Endodermal cell (in vitro differentiated cells): Measurements from ENCODE around the gene TRERF1. TPM values are rescaled to one million over a fixed set of nuclear protein-coding genes. Genes with fewer than 3 reads are reported as not detected.

ENCODE experiments used
- DNase-seq: peaks from one replicate; pipeline ENCODE4 v3.0.0-alpha.2; 2017
- H3K27ac ChIP-seq: 2 replicates; pipeline ENCODE4 v1.5.1; 2013; ENCODE audit warnings: mild to moderate bottlenecking, low read depth, low read length, moderate library complexity
- H3K27me3 ChIP-seq: 2 replicates; pipeline ENCODE4 v1.6.1; 2013; ENCODE audit warnings: mild to moderate bottlenecking, low read length, moderate library complexity; ENCODE audit not compliant: insufficient read depth, control insufficient read depth, poor library complexity, severe bottlenecking
- H3K36me3 ChIP-seq: 2 replicates; pipeline ENCODE4 v1.7.0; 2013; ENCODE audit warnings: mild to moderate bottlenecking, low read length, moderate library complexity; ENCODE audit not compliant: control insufficient read depth, insufficient read depth
- H3K4me1 ChIP-seq: one replicate; pipeline ENCODE4 v1.7.0; 2013; ENCODE audit warnings: low read length; ENCODE audit not compliant: control insufficient read depth, insufficient read depth
- H3K4me3 ChIP-seq: 2 replicates; pipeline ENCODE4 v1.5.1; 2013; ENCODE audit warnings: mild to moderate bottlenecking, low read length, moderate library complexity
- H3K9ac ChIP-seq: 2 replicates; pipeline ENCODE4 v1.6.1; 2013; ENCODE audit warnings: mild to moderate bottlenecking, low read length, moderate library complexity; ENCODE audit not compliant: poor library complexity, severe bottlenecking; ENCODE audit errors: extremely low read depth
- H3K9me3 ChIP-seq: 2 replicates; pipeline ENCODE4 v1.6.1; 2013; ENCODE audit warnings: mild to moderate bottlenecking, low read length, moderate library complexity; ENCODE audit not compliant: control insufficient read depth
- H3K27ac Mint-ChIP-seq: 2 replicates; pipeline ENCODE4 v1.8.0; 2020; ENCODE audit warnings: mixed read lengths
- H3K27me3 Mint-ChIP-seq: 2 replicates; pipeline ENCODE4 v1.8.0; 2021; ENCODE audit warnings: mild to moderate bottlenecking, mixed read lengths; ENCODE audit not compliant: insufficient read depth
- H3K36me3 Mint-ChIP-seq: 2 replicates; pipeline ENCODE4 v1.8.0; 2020; ENCODE audit warnings: low read depth, mixed read lengths
- H3K4me1 Mint-ChIP-seq: 2 replicates; pipeline ENCODE4 v1.8.0; 2020; ENCODE audit warnings: mixed read lengths
- H3K4me3 Mint-ChIP-seq: 2 replicates; pipeline ENCODE4 v1.8.0; 2020; ENCODE audit warnings: mild to moderate bottlenecking, moderate library complexity, mixed read lengths
- H3K9me3 Mint-ChIP-seq: 2 replicates; pipeline ENCODE4 v1.8.0; 2020; ENCODE audit warnings: mild to moderate bottlenecking, mixed read lengths
- WGBS, 2 experiments: methylation state at CpG; one replicate each; pipeline versions ENCODE4 v1.1.5 to v1.1.7; 2013; ENCODE audit warnings: missing lambda C conversion rate in 2 of 2, mixed read lengths in 1 of 2; ENCODE audit not compliant: insufficient coverage in 1 of 2, insufficient read length in 1 of 2; 5-methylcytosine and 5-hydroxymethylcytosine counted together
- total RNA-seq, 2 donors: library from RNA; stranded (reverse); fragmentation: NEBNext Ultra II Directional in 1 of 2; extraction: Animal tissue kit (Norgen Biotek cat#: 25700) in 1 of 2; gene quantifications; 2 replicates in 1 of 2; 3 replicates in 1 of 2; pipeline ENCODE4 v1.2.1, GENCODE V29; 2021
- TF ChIP-seq, protein P1 (sequence below): fragments of 200-600 bp; sonication (generic); conservative IDR thresholded peaks from 2 replicates; pipeline ENCODE4 v1.5.0; 2021; ENCODE audit warnings: antibody characterized with exemption, mild to moderate bottlenecking

Gene TRERF1
- total RNA-seq, 2 donors from 2014 or later = 4.7 to 5.3 TPM

GRCh38 chr6:42393339-42393738 is 58.4 kb downstream of the TRERF1 start:
- Mint-ChIP-seq H3K36me3 (no peaks in the 10 kb centered on the region), H3K27ac (no peak overlapping the region), H3K9me3 (no peaks in the 10 kb centered on the region), H3K4me1 (peaks cover 17% of the 10 kb centered on the region), H3K27me3 (no peaks in the 10 kb centered on the region), H3K4me3 (no peak overlapping the region)
- H3K4me3 ChIP-seq = no peak overlapping the region
- no peak overlapping the region for H3K27ac ChIP-seq
- TF ChIP-seq, protein P1, sequence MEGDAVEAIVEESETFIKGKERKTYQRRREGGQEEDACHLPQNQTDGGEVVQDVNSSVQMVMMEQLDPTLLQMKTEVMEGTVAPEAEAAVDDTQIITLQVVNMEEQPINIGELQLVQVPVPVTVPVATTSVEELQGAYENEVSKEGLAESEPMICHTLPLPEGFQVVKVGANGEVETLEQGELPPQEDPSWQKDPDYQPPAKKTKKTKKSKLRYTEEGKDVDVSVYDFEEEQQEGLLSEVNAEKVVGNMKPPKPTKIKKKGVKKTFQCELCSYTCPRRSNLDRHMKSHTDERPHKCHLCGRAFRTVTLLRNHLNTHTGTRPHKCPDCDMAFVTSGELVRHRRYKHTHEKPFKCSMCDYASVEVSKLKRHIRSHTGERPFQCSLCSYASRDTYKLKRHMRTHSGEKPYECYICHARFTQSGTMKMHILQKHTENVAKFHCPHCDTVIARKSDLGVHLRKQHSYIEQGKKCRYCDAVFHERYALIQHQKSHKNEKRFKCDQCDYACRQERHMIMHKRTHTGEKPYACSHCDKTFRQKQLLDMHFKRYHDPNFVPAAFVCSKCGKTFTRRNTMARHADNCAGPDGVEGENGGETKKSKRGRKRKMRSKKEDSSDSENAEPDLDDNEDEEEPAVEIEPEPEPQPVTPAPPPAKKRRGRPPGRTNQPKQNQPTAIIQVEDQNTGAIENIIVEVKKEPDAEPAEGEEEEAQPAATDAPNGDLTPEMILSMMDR = no peak
- no peak for DNase-seq
- no peaks in the 10 kb centered on the region for H3K27me3 ChIP-seq
- H3K9ac ChIP-seq = no peak overlapping the region
- no peaks in the 10 kb centered on the region for H3K36me3 ChIP-seq
- H3K9me3 ChIP-seq = no peaks in the 10 kb centered on the region
- 86 to 89% methylated on average over 3 of the region's 3 CpGs for WGBS, 2 experiments
- no peaks in the 10 kb centered on the region for H3K4me1 ChIP-seq

DNA sequence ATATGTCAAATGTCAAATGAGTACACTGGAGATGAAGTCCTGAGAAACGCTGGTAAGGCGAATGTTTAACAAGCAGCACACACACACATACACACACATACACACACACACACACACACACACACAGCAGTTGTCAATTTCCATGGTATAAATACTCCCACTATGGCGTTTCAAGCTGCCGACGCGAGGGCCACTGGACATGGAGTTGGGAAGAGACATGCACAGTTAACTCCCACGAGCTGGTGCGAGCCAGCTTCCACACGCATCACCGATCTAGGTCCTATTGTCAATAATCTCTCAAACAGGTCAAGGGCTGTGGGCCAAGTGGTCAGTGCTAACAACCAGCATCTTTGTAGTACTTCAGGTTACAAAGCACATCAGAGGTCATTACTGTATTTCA is 58.9 kb downstream of the TRERF1 start:
- no peaks in the 10 kb centered on the region for H3K36me3 ChIP-seq
- TF ChIP-seq, protein P1 = no peak
- H3K4me3 ChIP-seq = no peak overlapping the region
- H3K9me3 ChIP-seq = no peaks in the 10 kb centered on the region
- Mint-ChIP-seq H3K4me1 (peaks cover 17% of the 10 kb centered on the region), H3K9me3 (no peaks in the 10 kb centered on the region), H3K27ac (no peak overlapping the region), H3K36me3 (no peaks in the 10 kb centered on the region), H3K27me3 (no peaks in the 10 kb centered on the region), H3K4me3 (no peak overlapping the region)
- H3K27me3 ChIP-seq = no peaks in the 10 kb centered on the region
- no peaks in the 10 kb centered on the region for H3K4me1 ChIP-seq
- no peak for DNase-seq
- 97% methylated on average over 8 to 10 of the region's 10 CpGs for WGBS, 2 experiments
- H3K9ac ChIP-seq = no peak overlapping the region
- H3K27ac ChIP-seq = no peak overlapping the region

GRCh38 chr6:42391441-42391840 is 60.3 kb downstream of the TRERF1 start:
- Histone ChIP-seq H3K36me3 (no peaks in the 10 kb centered on the region), H3K9me3 (no peaks in the 10 kb centered on the region), H3K4me3 (no peak overlapping the region), H3K27me3 (no peaks in the 10 kb centered on the region), H3K9ac (no peak overlapping the region), H3K27ac (no peak overlapping the region), H3K4me1 (no peaks in the 10 kb centered on the region)
- Mint-ChIP-seq H3K27me3 (no peaks in the 10 kb centered on the region), H3K27ac (no peak overlapping the region), H3K4me3 (no peak overlapping the region), H3K4me1 (peaks cover 17% of the 10 kb centered on the region), H3K9me3 (no peaks in the 10 kb centered on the region), H3K36me3 (no peaks in the 10 kb centered on the region)
- no peak for DNase-seq
- TF ChIP-seq, protein P1 = no peak
- 89 to 92% methylated on average over 5 to 6 of the region's 6 CpGs for WGBS, 2 experiments
